ENCODE results near the gene PNPLA1.

The PNPLA1 gene

GRCh38 chr6:36226438-36227047 lies 43.3 kb upstream of the PNPLA1 start:
- no peak overlapping the region for H3K4me3 ChIP-seq (ENCODE audit: control insufficient read depth, low read depth, low read length)
- DNase-seq (ENCODE audit: low read depth), result no peak
- TF ChIP-seq CTCF (IDR thresholded peaks at IDR 0.05; ENCODE audit: control insufficient read depth, insufficient read depth, low read depth, low read length, missing control alignments), result no peak

GRCh38 chr6:36227379-36228228 lies 42.3 kb upstream of the PNPLA1 start:
- no peak overlapping the region for H3K4me3 ChIP-seq (ENCODE audit: control insufficient read depth, low read depth, low read length)
- no peak for TF ChIP-seq CTCF (IDR thresholded peaks at IDR 0.05; ENCODE audit: control insufficient read depth, insufficient read depth, low read depth, low read length, missing control alignments)
- no peak for DNase-seq (ENCODE audit: low read depth)

GRCh38 chr6:36229223-36229622 lies 40.6 kb upstream of the PNPLA1 start:
- no peak for TF ChIP-seq CTCF (IDR thresholded peaks at IDR 0.05; ENCODE audit: control insufficient read depth, insufficient read depth, low read depth, low read length, missing control alignments)
- no peak for DNase-seq (ENCODE audit: low read depth)
- H3K4me3 ChIP-seq (ENCODE audit: control insufficient read depth, low read depth, low read length), result no peak overlapping the region

GRCh38 chr6:36230371-36230770 lies 39.5 kb upstream of the PNPLA1 start:
- TF ChIP-seq CTCF (IDR thresholded peaks at IDR 0.05; ENCODE audit: control insufficient read depth, insufficient read depth, low read depth, low read length, missing control alignments), result no peak
- no peak for DNase-seq (ENCODE audit: low read depth)
- H3K4me3 ChIP-seq (ENCODE audit: control insufficient read depth, low read depth, low read length), result no peak overlapping the region

GRCh38 chr6:36232172-36232571 lies 37.7 kb upstream of the PNPLA1 start:
- no peak overlapping the region for H3K4me3 ChIP-seq (ENCODE audit: control insufficient read depth, low read depth, low read length)
- DNase-seq (ENCODE audit: low read depth), result no peak
- no peak for TF ChIP-seq CTCF (IDR thresholded peaks at IDR 0.05; ENCODE audit: control insufficient read depth, insufficient read depth, low read depth, low read length, missing control alignments)

- DNase-seq (ENCODE audit: low read depth), result no peak
- TF ChIP-seq CTCF (IDR thresholded peaks at IDR 0.05; ENCODE audit: control insufficient read depth, insufficient read depth, low read depth, low read length, missing control alignments), result no peak
- no peak overlapping the region for H3K4me3 ChIP-seq (ENCODE audit: control insufficient read depth, low read depth, low read length)
These were observed 34.6 kb upstream of the PNPLA1 start for GRCh38 chr6:36235309-36235708.
